ENCODE measurements around the gene PKDCC. TPM values are rescaled to one million over a fixed set of nuclear protein-coding genes. Genes with fewer than 3 reads are reported as not detected.
A peak's percentile ranks its signal among the peaks of the same experiment; 100 is the strongest.

The PKDCC gene
- total RNA-seq, 1 donor: 0.27 TPM

GRCh38 chr2:42102024-42102590 lies 54.3 kb downstream of the PKDCC start:
- DNase-seq (ENCODE audit: low read depth in 2 of 3, low spot score in 2 of 3): peak; percentile 86 to 90 (median 89)

- DNase-seq (ENCODE audit: low read depth in 2 of 3, low spot score in 2 of 3): peak in 1 of 3 donors; percentile 39
Observed at GRCh38 chr2:42102591-42103450, 55.0 kb downstream of the PKDCC start.

DNA sequence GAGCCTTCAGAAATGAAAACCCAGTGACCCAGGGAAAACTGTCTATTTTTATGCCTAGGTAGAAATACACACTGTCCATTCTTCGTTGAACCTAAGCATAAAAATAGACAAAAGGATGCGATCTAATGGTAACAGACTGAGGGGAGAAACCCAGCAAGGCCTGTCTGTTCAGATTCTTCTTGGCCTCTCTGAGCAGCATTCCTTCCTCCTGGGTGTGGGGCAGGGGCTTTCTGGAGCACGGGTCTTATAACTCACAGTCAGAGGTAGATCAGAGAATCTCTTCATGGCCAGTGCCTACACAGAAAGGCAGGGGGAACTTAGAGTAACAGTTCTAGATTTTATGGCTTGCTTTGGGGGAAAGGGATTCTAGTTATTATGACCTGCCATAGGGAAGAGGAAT lies 56.0 kb downstream of the PKDCC start:
- DNase-seq (ENCODE audit: low read depth in 2 of 3, low spot score in 2 of 3): no peak

DNA sequence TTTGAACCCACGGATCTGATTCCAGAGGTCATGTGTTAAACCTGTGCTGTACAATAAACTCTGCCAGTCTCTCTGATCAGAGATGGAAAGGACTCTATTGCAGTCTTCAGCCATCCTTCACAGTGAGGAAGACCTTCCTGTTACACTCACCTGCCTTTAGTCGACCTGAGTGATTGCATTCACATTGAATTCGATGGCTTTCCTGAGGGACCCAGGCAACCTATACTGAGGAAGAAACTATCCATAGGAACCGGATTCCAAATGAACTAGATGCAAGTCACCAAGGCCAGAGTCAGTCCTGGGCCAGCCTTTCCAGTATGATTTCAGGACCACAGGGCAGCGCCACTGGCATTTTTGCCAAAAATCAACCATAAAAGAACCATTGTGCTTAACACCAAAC lies 56.8 kb downstream of the PKDCC start:
- no peak for DNase-seq (ENCODE audit: low read depth in 2 of 3, low spot score in 2 of 3)

DNA sequence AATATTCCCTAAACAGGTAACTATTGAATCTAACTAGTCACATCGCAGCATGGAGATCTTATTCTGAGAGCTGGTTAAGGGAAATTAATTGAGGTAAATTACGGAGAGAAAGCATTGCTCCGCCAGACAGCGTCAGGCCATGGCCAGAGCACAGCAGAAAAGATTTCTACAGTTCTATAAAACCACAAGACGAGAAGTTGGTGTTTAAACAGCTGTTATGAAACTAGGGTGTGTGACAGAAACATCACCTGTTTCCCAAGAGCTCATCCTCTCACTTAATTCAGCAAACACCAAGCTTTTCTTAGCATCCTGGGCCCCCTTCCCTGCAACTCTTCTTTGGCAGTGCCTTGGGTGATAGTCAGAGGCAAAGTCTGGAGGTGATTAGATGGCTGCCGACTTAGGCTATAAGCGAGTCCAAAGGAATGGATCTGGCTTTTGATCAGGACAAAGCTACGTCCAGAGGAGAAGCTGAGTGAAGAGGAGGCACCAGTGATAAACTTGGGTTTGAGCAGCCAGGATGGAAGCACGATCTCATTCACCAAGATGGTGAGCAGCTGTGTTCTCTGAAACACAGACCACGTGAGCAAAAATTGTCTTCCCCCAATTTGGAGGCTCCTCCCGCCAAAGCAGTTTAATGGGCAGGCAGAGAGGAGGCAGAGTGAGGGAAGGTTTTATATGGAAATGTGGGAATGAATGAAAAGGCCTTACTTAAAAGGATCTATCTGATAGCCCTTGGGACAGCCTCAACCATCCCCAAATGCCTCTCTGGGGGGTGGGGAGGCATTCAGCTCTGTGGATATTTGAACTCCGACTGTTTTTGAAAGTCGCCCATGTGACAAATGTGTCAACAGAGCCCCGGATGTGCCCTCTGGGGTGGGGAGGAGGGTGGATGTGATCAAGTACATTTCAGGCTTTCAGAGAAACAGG lies 57.8 kb downstream of the PKDCC start:
- DNase-seq (ENCODE audit: low read depth in 2 of 3, low spot score in 2 of 3): peak in 1 of 3 donors; percentile 60

DNA sequence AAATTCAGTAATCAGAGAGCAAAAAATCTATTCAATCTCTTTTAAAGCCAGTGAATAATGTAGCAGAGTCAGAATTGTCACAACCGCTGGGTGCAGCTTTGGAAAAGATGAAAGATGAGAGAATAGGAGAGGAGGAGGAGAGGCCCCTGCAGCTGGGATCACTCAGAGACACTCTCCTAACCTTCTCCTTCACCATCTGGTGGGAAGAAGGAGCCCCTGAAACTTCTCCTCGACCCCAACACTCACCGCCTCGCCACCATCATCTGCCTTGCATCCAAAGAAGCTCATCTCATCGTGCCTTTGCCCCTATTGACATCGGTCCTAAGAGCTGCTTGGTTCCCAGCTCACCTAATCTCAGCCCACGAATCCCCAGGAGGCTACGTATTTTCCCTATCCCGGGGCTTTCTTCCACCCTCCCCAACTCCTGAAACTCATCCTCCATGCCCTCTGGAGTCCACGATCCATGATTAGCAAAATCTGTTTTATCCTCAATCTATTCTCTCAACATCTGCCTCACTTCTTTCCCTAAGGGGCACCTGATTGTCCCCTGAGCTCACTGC lies 58.5 kb downstream of the PKDCC start:
- no peak for DNase-seq (ENCODE audit: low read depth in 2 of 3, low spot score in 2 of 3)

DNA sequence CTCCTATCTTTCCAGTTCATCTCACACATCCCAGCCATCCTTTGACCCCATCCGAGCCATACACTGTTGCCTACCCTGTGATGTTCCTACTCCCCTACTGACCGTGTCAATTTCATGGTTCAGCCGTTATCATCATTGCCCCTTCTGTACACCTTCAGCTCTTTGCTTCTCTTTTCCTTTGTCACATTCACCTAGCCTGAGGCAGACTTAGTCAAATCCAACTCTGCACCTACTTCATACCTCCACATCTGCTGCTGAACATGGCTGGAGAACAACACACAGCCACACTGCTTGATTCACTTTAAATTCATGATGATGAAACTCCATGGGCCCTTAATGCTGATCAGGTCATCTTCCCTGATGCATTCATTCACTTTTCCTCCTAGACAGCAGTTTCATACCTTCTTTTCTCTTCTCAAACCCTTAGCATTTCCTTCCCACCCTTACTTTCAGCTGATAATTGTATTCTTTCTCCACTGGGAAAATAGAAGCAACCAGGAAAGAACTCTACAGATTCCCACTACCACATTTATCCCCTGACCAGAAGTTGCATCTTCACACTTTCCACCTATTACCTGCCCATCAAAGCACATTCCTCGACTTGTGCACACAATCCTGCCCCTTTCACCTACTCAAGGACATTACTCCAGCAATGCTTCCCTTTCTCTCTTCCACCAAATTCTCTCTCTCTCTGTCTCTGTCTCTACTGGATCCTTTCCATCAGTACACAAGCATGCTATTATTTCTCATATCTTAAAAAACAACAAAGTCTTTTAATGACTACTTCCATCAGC lies 59.6 kb downstream of the PKDCC start:
- no peak for DNase-seq (ENCODE audit: low read depth in 2 of 3, low spot score in 2 of 3)

Other genes starting within 250 kb of the PKDCC start
- gene EML4, start 121.3 kb downstream of the PKDCC start, total RNA-seq: 13.5 TPM